Peyer's patch (tissue), 4 donors: Measurements from ENCODE around the gene MACROH2A2. TPM values are rescaled to one million over a fixed set of nuclear protein-coding genes. Genes with fewer than 3 reads are reported as not detected.

ENCODE experiments used
- DNase-seq, 3 donors: peaks; one replicate each; pipeline ENCODE4 v3.0.0-alpha.2; 2017 to 2019
- H3K27ac ChIP-seq, 4 donors: fragments of 200-600 bp; sonication (generic); one replicate each; pipeline ENCODE4 v1.5.1; 2016 to 2019
- H3K27me3 ChIP-seq, 2 donors: fragments of 200-600 bp; sonication (generic); one replicate each; pipeline ENCODE4 v1.5.1; 2019
- H3K36me3 ChIP-seq, 3 donors: fragments of 200-600 bp; sonication (generic); one replicate each; pipeline ENCODE4 v1.5.1; 2016 to 2019
- H3K4me1 ChIP-seq, 4 donors: fragments of 200-600 bp; sonication (generic); one replicate each; pipeline ENCODE4 v1.5.1; 2016 to 2019
- H3K4me3 ChIP-seq, 4 donors: fragments of 200-600 bp; sonication (generic); 1 replicate in 3 of 4; 2 replicates in 1 of 4; pipeline ENCODE4 v1.5.1; 2016 to 2019; ENCODE audit warnings: mild to moderate bottlenecking in 1 of 4
- H3K9me3 ChIP-seq, 4 donors: fragments of 200-600 bp; sonication (generic); one replicate each; pipeline ENCODE4 v1.5.1; 2016 to 2019; ENCODE audit warnings: mild to moderate bottlenecking in 1 of 4
- POLR2A ChIP-seq, 2 donors: fragments of 450-650 bp; IDR thresholded peaks; one replicate each; pipeline ENCODE4 v1.5.1; 2017; ENCODE audit warnings: antibody characterized with exemption in 2 of 2, mild to moderate bottlenecking in 2 of 2, moderate library complexity in 2 of 2
- total RNA-seq, 4 donors: library from RNA; depleted of rRNA; stranded (reverse); fragments of >200 nt; gene quantifications; one replicate each; pipeline ENCODE4 v1.1.0, GENCODE V29; 2016
- TF ChIP-seq, protein P1 (sequence below), 6 experiments: fragments of 450-650 bp in 4 of 6; fragments of 200-600 bp in 2 of 6; sonication (generic) in 1 of 6; IDR thresholded peaks; one replicate each; pipeline ENCODE4 v1.5.1; 2017 to 2019; ENCODE audit warnings: antibody characterized with exemption in 6 of 6, mild to moderate bottlenecking in 3 of 6, moderate library complexity in 1 of 6

Gene MACROH2A2
- total RNA-seq, 4 donors from 2014 or later, result 10.4 to 18.2 (median 13.6) TPM

DNA sequence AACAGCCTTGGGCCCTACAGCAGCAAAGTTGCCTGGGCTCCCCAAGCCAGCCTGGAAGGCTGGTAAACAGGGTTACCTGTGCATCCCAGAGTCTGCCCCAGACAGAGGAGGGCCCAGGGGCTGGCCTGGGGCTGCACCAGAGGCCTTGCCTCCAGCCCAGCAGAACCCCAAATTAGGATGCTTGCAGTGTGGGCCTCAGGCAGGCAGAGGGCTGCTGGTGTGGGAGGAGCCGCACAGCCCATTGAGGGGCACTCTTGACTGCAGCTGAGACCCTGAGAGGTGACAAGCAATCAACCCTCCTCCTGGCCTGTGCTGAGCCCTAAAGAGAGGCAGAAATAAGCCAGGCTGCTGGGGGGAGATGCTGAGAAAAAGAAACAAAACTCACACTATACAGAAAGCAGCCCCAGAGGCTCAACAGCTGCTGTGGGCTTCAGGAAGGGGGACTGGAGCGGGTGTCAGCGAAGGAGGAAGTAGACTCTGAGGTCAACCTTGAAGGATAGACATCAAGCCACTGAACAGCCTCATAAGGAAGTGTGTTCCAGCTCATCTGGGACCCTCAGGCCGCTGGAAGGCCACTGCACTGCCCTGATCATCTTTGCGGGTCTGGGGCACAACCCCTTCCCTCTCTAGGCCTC, 73.4 kb downstream of the MACROH2A2 start:
- no peak for DNase-seq
- peaks cover 0 to 21% (median 0%) of the 10 kb centered on the region in 3 donors for H3K36me3 ChIP-seq
- no peak overlapping the region for H3K4me3 ChIP-seq
- no peaks in the 10 kb centered on the region for H3K9me3 ChIP-seq
- peaks cover 0 to 2% (median 0%) of the 10 kb centered on the region in 4 donors for H3K4me1 ChIP-seq
- H3K27me3 ChIP-seq, result no peaks in the 10 kb centered on the region
- no peak overlapping the region for H3K27ac ChIP-seq
- no peak for TF ChIP-seq POLR2A (IDR thresholded peaks at IDR 0.05)
- TF ChIP-seq, protein P1, sequence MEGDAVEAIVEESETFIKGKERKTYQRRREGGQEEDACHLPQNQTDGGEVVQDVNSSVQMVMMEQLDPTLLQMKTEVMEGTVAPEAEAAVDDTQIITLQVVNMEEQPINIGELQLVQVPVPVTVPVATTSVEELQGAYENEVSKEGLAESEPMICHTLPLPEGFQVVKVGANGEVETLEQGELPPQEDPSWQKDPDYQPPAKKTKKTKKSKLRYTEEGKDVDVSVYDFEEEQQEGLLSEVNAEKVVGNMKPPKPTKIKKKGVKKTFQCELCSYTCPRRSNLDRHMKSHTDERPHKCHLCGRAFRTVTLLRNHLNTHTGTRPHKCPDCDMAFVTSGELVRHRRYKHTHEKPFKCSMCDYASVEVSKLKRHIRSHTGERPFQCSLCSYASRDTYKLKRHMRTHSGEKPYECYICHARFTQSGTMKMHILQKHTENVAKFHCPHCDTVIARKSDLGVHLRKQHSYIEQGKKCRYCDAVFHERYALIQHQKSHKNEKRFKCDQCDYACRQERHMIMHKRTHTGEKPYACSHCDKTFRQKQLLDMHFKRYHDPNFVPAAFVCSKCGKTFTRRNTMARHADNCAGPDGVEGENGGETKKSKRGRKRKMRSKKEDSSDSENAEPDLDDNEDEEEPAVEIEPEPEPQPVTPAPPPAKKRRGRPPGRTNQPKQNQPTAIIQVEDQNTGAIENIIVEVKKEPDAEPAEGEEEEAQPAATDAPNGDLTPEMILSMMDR (IDR thresholded peaks at IDR 0.05), result no peak

GRCh38 chr10:70126700-70127395, 74.2 kb downstream of the MACROH2A2 start:
- H3K27me3 ChIP-seq, result no peaks in the 10 kb centered on the region
- no peaks in the 10 kb centered on the region for H3K9me3 ChIP-seq
- H3K4me3 ChIP-seq, result no peak overlapping the region
- H3K27ac ChIP-seq, result no peak overlapping the region
- TF ChIP-seq POLR2A (IDR thresholded peaks at IDR 0.05), result no peak
- TF ChIP-seq, protein P1 (IDR thresholded peaks at IDR 0.05), result no peak
- peaks cover 0 to 10% (median 0%) of the 10 kb centered on the region in 4 donors for H3K4me1 ChIP-seq
- H3K36me3 ChIP-seq, result peaks cover 0 to 21% (median 0%) of the 10 kb centered on the region in 3 donors
- no peak for DNase-seq

DNA sequence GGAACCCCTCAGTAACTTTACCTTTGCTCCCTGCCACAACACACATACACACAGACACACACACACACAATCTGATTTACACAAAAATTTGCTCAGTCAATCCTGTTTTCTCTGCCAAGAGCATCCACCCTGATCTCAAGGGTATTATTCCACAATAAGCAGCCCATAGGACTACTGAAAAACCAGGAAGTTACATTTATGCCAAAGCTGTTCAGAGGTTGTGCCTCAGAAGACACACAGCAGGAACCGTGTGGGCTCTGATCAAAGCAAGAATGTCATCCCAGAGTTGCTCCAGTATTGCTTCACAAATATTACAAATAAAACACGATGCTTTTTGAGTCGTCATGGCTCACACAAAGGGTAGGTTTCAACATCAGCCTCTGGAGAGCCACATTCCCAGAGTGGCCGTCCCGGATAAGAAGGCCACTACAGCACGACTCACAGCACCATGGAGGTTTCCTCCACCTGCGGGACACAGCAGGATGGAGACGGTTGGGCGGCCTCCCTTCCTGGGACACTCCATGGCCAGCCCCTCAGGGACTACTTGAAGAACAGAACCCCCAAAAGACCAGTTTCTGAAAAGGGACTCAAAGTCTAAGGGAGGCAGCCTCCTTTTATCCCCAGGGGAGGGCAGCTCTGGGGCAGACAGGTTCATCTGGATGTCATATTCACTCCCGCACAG, 78.4 kb downstream of the MACROH2A2 start:
- Histone ChIP-seq H3K4me1 (peaks cover 0 to 13% (median 0%) of the 10 kb centered on the region in 4 donors), H3K4me3 (peak overlapping the region in 3 of 4 donors; percentile 48 to 84 (median 58)), H3K27me3 (no peaks in the 10 kb centered on the region), H3K36me3 (no peaks in the 10 kb centered on the region), H3K9me3 (no peaks in the 10 kb centered on the region), H3K27ac (peak overlapping the region in 2 of 4 donors; percentile 77 to 92)
- peak in 2 of 3 donors; percentile 38 to 53 for DNase-seq
- TF ChIP-seq, protein P1 (IDR thresholded peaks at IDR 0.05), result no peak
- no peak for TF ChIP-seq POLR2A (IDR thresholded peaks at IDR 0.05)

DNA sequence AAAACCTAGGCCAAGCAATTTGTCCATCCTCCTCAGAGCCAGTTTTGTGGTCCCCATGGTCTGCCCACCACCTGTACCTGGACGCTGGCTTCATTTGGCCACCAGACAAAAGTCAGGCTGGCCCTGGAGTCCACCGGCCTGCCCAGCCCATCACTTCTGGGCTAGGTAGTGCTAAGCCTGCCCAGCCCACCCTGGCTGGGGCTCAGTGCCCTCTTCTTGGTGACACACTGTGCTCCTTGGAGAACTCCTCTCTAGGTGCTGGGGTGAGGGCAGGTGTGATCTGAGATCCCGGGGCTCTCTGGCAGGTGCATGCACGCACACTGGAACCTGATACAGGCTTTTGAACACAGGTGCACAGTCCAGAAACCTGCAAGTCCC, 78.9 kb downstream of the MACROH2A2 start:
- Histone ChIP-seq H3K4me1 (peaks cover 0 to 13% (median 0%) of the 10 kb centered on the region in 4 donors), H3K9me3 (no peaks in the 10 kb centered on the region), H3K27ac (peak overlapping the region in 2 of 4 donors; percentile 77 to 92), H3K36me3 (no peaks in the 10 kb centered on the region), H3K4me3 (peak overlapping the region in 3 of 4 donors; percentile 48 to 84 (median 58)), H3K27me3 (no peaks in the 10 kb centered on the region)
- DNase-seq, result peak in 1 of 3 donors; percentile 43
- no peak for TF ChIP-seq POLR2A (IDR thresholded peaks at IDR 0.05)
- TF ChIP-seq, protein P1 (IDR thresholded peaks at IDR 0.05), result no peak

DNA sequence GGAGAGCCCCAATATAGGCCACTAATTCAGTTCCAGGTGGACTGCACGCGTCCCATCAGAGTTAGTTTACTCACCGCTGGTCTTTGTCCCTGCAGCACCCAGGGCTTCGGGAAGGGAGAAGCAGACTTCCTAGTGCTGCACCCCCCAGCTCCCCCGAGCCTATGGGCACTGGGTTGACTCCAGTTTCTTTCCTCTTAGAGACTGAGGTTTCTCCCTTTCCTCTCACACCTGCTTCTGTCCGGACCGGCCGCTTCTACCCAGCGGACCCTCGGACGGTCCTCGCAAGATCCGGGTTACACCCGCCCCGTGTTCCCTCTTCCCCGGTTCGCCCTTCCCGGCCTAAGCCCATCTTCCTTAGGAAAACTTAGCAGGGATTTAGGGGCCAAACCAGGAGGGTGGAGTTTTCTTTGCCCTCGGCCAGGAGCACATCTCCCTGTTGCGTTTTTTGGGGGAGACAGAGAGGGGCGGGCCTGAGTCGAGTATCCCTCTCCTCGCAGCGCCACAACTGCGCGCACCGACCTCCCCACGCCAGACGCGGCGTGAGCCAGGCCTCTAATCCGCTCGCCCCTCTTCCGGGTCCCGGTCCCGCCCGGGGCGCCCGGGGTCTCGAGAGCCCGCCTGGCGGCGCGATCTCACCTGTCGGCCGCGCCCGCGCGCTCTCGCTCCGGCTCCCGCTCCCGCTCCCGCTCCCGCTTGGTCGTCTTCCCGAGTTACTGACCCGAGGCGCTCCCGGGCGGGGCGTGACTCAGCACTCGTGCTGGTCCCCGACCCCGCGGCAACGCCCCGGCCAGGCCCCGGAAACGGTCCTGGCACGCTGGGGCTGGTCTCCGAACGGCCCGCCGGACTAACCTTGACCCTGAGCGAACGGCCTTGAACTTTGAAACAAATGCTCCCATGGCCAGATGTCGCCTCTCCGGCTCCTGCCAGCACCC, 79.7 kb downstream of the MACROH2A2 start, which contains the start of gene AIFM2:
TSS of gene AIFM2 (minus strand) at position 728 of the 932 bp plus-strand sequence. CDS start 8,741 bp downstream, outside the sequence.
- Histone ChIP-seq H3K36me3 (no peaks in the 10 kb centered on the region), H3K4me1 (peaks cover 0 to 13% (median 0%) of the 10 kb centered on the region in 4 donors), H3K27ac (peak within 1 kb of the TSS; percentile 70 to 92 (median 74)), H3K9me3 (no peaks in the 10 kb centered on the region), H3K27me3 (no peaks in the 10 kb centered on the region), H3K4me3 (peak within 1 kb of the TSS; percentile 48 to 84 (median 60))
- DNase-seq, result peak; percentile 35 to 95 (median 93)
- TF ChIP-seq, protein P1 (IDR thresholded peaks at IDR 0.05), result peak in 3 of 6 experiments; percentile 34 to 38 (median 35)
- peak; percentile 82 to 91 for TF ChIP-seq POLR2A (IDR thresholded peaks at IDR 0.05)
